GM18511 (cell line): Measurements from ENCODE around the gene CNOT8.
"Not testable (repeated sequence)": the region's sequence is repeated elsewhere in the genome, so short reads cannot be mapped to it uniquely, and the experiment has no call there.

Experiments
- ATAC-seq: cut with Tn5 transposase; IDR thresholded peaks from one replicate; pipeline ENCODE4 v1.9.1; 2021; ENCODE audit warnings: mild to moderate bottlenecking, moderate library complexity; ENCODE audit not compliant: unreplicated experiment

CNOT8 gene

DNA sequence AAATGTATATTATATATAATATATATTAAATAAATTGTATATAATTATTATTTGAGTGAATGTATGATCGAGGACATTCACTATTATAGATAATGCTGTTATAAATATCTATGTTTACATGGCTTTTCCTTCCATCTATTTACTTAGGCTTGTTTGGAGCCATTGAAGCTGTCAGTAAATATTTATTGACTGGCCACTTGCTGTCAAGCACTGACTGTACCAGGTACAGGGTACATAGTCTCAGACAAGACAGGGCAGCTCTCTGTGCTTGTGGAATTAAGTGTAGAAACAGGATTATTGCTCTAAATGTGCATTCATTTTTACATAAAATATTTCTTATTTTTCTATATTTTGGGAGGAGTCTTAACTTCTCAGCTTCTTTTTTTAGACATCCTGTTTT is 24.4 kb upstream of the CNOT8 start:
- ATAC-seq: no peak

DNA sequence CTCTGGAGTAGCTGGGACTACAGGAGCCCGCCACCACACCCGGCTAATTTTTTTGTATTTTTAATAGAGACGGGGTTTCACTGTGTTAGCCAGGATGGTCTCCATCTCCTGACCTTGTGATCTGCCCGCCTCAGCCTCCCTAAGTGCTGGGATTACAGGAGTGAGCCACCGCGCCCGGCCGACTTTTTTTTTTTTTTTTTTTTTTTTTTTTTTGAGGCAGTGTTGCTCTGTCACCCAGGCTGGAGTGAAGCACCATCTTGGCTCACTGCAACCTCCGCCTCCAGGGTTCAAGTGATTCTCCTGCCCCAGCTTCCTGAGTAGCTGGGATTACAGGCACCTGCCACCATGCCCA is 22.8 kb upstream of the CNOT8 start:
- not testable (repeated sequence) for ATAC-seq

DNA sequence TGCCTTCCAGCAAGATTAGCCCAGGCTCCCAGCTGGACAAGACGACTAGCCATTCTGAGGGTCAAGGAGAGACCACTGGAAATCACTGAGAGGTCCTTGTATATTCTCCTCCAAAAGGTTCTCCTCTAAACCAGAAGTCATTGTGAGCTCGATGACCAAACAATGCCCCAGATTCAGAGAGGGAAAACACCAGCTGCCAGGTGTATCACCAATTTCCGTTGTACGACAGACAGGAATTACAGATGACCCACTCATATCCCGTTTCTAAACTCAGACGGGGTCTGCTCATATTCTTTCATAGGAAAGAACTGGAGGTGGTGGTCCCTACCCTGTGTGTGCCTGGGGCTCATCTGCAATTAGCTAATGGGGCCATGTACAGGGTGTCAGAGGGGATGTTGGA is 22.2 kb upstream of the CNOT8 start:
- no peak for ATAC-seq

DNA sequence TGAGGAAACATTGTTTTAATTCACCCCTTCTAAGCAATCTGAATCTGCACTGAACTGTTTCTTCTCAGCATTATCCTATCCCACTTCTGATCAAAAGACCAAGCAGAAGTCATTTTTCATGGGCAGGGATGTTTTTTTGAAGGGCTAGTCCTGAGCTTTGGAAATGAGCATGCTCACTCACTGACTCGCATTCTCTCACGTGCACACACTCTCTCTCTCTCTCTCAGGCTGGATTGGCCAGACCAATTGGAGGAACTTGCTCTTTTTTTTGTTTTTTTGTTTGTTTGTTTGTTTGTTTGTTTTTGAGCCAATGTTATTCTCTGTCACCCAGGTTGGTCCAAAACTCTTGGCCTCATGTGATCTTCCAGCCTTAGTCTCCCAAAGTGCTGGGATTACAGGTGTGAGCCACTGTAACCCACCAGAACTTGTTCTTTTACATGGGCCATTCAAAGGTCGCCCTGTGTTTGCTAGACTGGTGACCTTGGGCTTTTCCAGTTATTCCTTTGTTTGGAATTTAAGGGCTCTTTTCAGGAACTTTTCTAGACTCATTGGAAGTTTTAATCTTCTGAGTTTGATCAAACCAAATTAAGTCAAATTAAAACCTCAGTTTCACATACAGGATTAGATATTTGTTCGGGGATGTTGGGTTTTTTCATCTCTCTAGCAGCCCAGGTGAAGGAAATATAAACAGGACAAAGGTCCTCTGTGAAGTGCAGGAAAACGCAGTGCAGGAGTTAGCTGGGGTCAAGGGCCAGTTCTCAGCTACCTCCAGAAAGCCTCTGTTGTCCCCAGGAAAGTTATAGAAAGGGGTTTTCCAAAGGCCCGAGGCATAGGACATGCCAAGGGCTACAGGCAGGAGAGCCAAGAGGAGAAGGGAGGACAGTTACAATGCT is 21.2 kb upstream of the CNOT8 start:
- no peak for ATAC-seq

GRCh38 chr5:154840435-154841272 is 17.8 kb upstream of the CNOT8 start:
- no peak for ATAC-seq

- ATAC-seq: no peak
These were observed 17.2 kb upstream of the CNOT8 start for GRCh38 chr5:154841273-154841661.

- no peak for ATAC-seq
These were observed 15.5 kb upstream of the CNOT8 start for GRCh38 chr5:154842689-154843530.

GRCh38 chr5:154844809-154845208 is 13.6 kb upstream of the CNOT8 start:
- no peak for ATAC-seq

- no peak for ATAC-seq
These were observed 9.1 kb upstream of the CNOT8 start for GRCh38 chr5:154849264-154849785.

- no peak for ATAC-seq
These were observed 8.6 kb upstream of the CNOT8 start for GRCh38 chr5:154849791-154850201.

DNA sequence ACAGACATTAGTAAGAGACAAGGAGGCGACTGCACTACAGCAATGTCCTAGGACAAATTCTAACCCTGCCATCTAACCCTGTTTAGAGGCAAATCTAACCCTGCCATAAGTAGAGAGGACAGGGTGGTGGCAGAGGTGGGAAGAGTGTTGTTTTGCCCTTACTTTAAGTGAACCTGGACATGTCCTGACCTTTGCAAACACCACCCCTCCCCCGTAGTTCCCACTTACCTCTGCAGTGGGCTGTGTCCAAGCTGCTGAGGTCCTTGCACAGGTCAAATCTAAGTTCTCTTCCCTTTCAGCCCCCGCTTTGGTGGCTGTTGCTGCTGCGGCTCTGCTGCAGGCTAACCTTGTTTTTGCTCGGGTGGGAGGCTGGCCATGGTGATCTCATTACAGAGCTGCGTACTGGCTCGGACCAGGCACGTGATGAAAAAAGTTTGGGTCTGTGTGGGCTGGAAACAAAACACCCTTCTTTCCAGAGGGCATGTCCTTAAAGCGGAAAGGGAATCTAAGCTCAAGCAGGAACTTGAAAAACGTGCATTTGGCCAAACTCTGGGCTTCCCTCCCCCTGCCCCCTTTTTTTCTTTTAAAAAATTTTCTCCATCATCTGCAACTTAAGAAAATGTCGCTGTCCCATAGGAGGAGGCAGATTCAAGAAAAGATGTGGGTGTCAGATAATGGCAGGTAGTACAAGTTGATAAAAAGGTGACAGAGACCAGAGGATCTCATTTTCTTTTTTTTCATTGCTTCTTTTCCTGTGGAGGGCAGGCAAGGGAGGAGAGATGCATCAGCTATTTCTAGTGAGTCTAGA is 8.0 kb upstream of the CNOT8 start, which contains the start of gene FAXDC2:
FAXDC2 (minus strand) TSS at position 349 of the 808 bp plus-strand sequence. CDS start 12,425 bp downstream, outside the sequence.
- no peak for ATAC-seq

DNA sequence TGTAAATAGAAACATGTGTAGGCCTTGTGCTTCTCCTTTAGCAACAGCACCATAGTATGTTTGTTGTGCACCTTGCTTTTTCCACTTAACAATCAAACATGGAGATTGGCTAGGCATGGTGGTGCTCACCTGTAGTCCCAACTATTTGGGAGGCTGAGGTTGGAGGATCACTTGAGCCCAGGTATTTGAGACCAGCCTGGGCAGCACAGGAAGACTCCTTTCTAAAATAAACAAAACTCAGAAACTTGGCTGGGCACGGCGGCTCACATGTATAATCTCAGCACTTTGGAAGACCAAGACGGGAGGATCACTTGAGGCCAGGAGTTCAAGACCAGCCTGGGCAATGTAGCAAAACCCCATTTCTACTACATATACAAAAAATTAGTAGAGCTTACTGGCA is 7.1 kb upstream of the CNOT8 start:
- no peak for ATAC-seq

- ATAC-seq: peak; percentile 71
These were observed 714 bp upstream of the CNOT8 start for GRCh38 chr5:154857530-154858296.

GRCh38 chr5:154858972-154859871 is 795 bp downstream of the CNOT8 start:
- ATAC-seq: peak; percentile 10

- ATAC-seq: no peak
These were observed 1.7 kb downstream of the CNOT8 start for GRCh38 chr5:154860123-154860522.

DNA sequence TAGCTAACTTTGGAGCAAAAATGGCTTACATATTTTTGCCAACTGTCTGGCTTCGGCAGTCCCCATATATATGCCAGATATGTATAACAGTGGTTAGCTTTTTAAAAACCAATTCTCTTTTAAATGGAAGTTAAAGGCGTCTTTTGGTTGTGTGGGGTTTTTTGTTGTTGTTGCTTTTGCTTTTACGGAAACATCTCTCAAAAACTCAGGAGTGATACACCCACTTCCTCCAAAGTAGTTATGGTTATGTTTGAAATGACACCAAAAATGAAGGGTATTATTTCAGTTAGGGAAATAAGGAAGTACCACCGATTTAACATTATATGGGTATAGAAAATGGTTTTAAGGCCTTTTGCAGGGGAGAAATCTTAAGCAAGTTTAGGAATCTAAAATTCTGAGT is 2.3 kb downstream of the CNOT8 start:
- ATAC-seq: no peak

DNA sequence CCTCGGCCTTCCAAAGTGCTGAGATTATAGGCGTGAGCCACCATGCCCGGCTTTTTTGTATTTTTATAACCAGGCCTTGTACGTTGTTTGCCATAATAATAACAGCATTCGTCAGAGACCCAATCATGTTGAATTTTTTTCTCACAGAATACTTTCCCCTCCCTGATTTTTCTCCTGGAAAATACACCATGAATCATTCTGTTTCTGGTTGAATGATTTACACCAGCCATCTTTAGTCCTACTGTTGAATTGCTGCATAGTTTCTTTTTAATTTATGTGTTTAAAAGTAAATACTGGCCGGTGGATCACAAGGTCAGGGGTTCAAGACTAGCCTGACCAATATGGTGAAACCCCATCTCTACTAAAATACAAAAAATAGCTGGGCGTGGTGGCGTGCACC is 3.5 kb downstream of the CNOT8 start:
- ATAC-seq: no peak

GRCh38 chr5:154862766-154863165 is 4.3 kb downstream of the CNOT8 start:
- ATAC-seq: no peak
